Frontal cortex (tissue), 4 donors: ENCODE data around the gene CDKN2A. TPM values are rescaled to one million over a fixed set of nuclear protein-coding genes. Genes with fewer than 3 reads are reported as not detected.

ENCODE experiments used
- DNase-seq, 2 donors: peaks; one replicate each; pipeline ENCODE4 v3.0.0; 2012; ENCODE audit warnings: low spot score in 2 of 2
- FAIRE-seq: peaks from 2 replicates; lab custom pipeline; 2012; peaks lifted over from hg19 to GRCh38; lab: Jason Lieb, UNC
- total RNA-seq: library from RNA; depleted of rRNA; stranded (reverse); fragments of >200 nt; gene quantifications from one replicate; pipeline ENCODE4 v1.2.3, GENCODE V29; 2014
- donor health status: control.
- donor health status: control.
- donor health status: control.

Gene CDKN2A
- total RNA-seq, 1 donor from 2014 or later: under 0.01 TPM

GRCh38 chr9:22008717-22009505, 14.7 kb upstream of the CDKN2A start, which contains the start of gene CDKN2B:
CDKN2B (minus strand) TSS chr9:22009305; CDS start chr9:22008953, 352 bp downstream.
- DNase-seq (peak; percentile 87 to 89), FAIRE-seq (no peak)

- FAIRE-seq (no peak), DNase-seq (no peak)
Measured at GRCh38 chr9:22008384-22008716, 14.2 kb upstream of the CDKN2A start.

- FAIRE-seq: no peak
- no peak for DNase-seq
Measured at GRCh38 chr9:22005702-22006606, 11.8 kb upstream of the CDKN2A start.

- FAIRE-seq (no peak), DNase-seq (no peak)
Measured at GRCh38 chr9:22005021-22005701, 11.0 kb upstream of the CDKN2A start.

- FAIRE-seq (no peak), DNase-seq (no peak)
Measured at GRCh38 chr9:22002038-22002437, 7.8 kb upstream of the CDKN2A start.

GRCh38 chr9:21998026-21998425, 3.8 kb upstream of the CDKN2A start:
- FAIRE-seq (no peak), DNase-seq (no peak)

- no peak for FAIRE-seq
- no peak for DNase-seq
Measured at GRCh38 chr9:21997480-21997879, 3.3 kb upstream of the CDKN2A start.

- no peak for DNase-seq
Measured at GRCh38 chr9:21996858-21997257, 2.7 kb upstream of the CDKN2A start.

GRCh38 chr9:21996438-21996837, 2.2 kb upstream of the CDKN2A start:
- DNase-seq (no peak), FAIRE-seq (no peak)

More at GRCh38 chr9:21996858-21997257, 2.7 kb upstream of the CDKN2A start:
- no peak for FAIRE-seq

GRCh38 chr9:21995666-21996398, 1.6 kb upstream of the CDKN2A start:
- DNase-seq (no peak), FAIRE-seq (no peak)

- FAIRE-seq (no peak), DNase-seq (peak; percentile 56 to 62)
Measured at GRCh38 chr9:21995006-21995665, 944 bp upstream of the CDKN2A start.

- FAIRE-seq: no peak
- peak in 1 of 2 donors; percentile 36 for DNase-seq
Measured at GRCh38 chr9:21994556-21995005, 389 bp upstream of the CDKN2A start, which contains the start of gene CDKN2B-AS1. CDKN2B-AS1 (plus strand) TSS chr9:21994791.

GRCh38 chr9:21993007-21993406, 1.2 kb downstream of the CDKN2A start:
- FAIRE-seq (no peak), DNase-seq (no peak)

- FAIRE-seq: no peak
- DNase-seq: no peak
Measured at GRCh38 chr9:21991072-21991959, 2.9 kb downstream of the CDKN2A start.

GRCh38 chr9:21989440-21990189, 4.6 kb downstream of the CDKN2A start:
- FAIRE-seq: no peak
- no peak for DNase-seq

GRCh38 chr9:21988056-21988990, 5.9 kb downstream of the CDKN2A start:
- FAIRE-seq: peak; percentile 28
- no peak for DNase-seq
